Subcutaneous abdominal adipose tissue (tissue), 5 donors: ENCODE results near the gene NOLC1.
A peak's percentile ranks its signal among the peaks of the same experiment; 100 is the strongest.

Experiments used
- H3K27ac ChIP-seq: one replicate; pipeline ENCODE4 v1.7.0; 2013; ENCODE audit warnings: low read depth, mild to moderate bottlenecking, inconsistent platforms, low read length, moderate library complexity
- H3K27me3 ChIP-seq, 5 donors: one replicate each; pipeline ENCODE4 v1.7.0; 2013; ENCODE audit warnings: low read length in 5 of 5, inconsistent platforms in 1 of 5; ENCODE audit not compliant: control insufficient read depth in 5 of 5, insufficient read depth in 4 of 5
- H3K36me3 ChIP-seq, 5 donors: one replicate each; pipeline ENCODE4 v1.7.0; 2013; ENCODE audit warnings: low read length in 5 of 5; ENCODE audit not compliant: control insufficient read depth in 5 of 5, insufficient read depth in 5 of 5
- H3K4me1 ChIP-seq, 5 donors: one replicate each; pipeline ENCODE4 v1.7.0; 2013; ENCODE audit warnings: low read length in 5 of 5, mild to moderate bottlenecking in 3 of 5, moderate library complexity in 1 of 5; ENCODE audit not compliant: control insufficient read depth in 5 of 5, insufficient read depth in 5 of 5
- H3K4me3 ChIP-seq, 5 donors: one replicate each; pipeline ENCODE4 v1.7.0; 2013; ENCODE audit warnings: low read length in 5 of 5, low read depth in 1 of 5
- H3K9ac ChIP-seq, 5 donors: one replicate each; pipeline ENCODE4 v1.7.0; 2013; ENCODE audit warnings: low read length in 5 of 5, mild to moderate bottlenecking in 4 of 5, moderate library complexity in 3 of 5
- H3K9me3 ChIP-seq, 5 donors: one replicate each; pipeline ENCODE4 v1.7.0; 2013; ENCODE audit warnings: low read length in 5 of 5; ENCODE audit not compliant: control insufficient read depth in 5 of 5
- donor health status: healthy.
- donor health status: healthy.
- donor health status: healthy.
- donor health status: healthy.
- donor health status: healthy.

NOLC1 gene

GRCh38 chr10:102198027-102198426 is 45.8 kb downstream of the NOLC1 start:
- Histone ChIP-seq H3K27ac (no peak overlapping the region), H3K4me1 (no peaks in the 10 kb centered on the region), H3K4me3 (no peak overlapping the region), H3K27me3 (no peaks in the 10 kb centered on the region), H3K9ac (no peak overlapping the region), H3K36me3 (no peaks in the 10 kb centered on the region), H3K9me3 (no peaks in the 10 kb centered on the region)

- Histone ChIP-seq H3K4me1 (no peaks in the 10 kb centered on the region), H3K27me3 (no peaks in the 10 kb centered on the region), H3K9me3 (peaks cover 0 to 10% (median 8%) of the 10 kb centered on the region in 5 donors), H3K4me3 (no peak overlapping the region), H3K27ac (no peak overlapping the region), H3K36me3 (no peaks in the 10 kb centered on the region), H3K9ac (no peak overlapping the region)
Observed at GRCh38 chr10:102200751-102201640, 48.8 kb downstream of the NOLC1 start.

GRCh38 chr10:102202386-102202785 is 50.2 kb downstream of the NOLC1 start:
- H3K27ac ChIP-seq, result no peak overlapping the region
- no peak overlapping the region for H3K9ac ChIP-seq
- H3K27me3 ChIP-seq, result no peaks in the 10 kb centered on the region
- no peak overlapping the region for H3K4me3 ChIP-seq
- H3K9me3 ChIP-seq, result peaks cover 0 to 10% (median 8%) of the 10 kb centered on the region in 5 donors
- H3K4me1 ChIP-seq, result peaks cover 0 to 3% (median 0%) of the 10 kb centered on the region in 5 donors
- H3K36me3 ChIP-seq, result no peaks in the 10 kb centered on the region

- Histone ChIP-seq H3K4me3 (peak overlapping the region in 1 of 5 donors; percentile 9), H3K9ac (peak overlapping the region in 3 of 5 donors; percentile 42 to 59 (median 57)), H3K36me3 (no peaks in the 10 kb centered on the region), H3K27me3 (no peaks in the 10 kb centered on the region), H3K9me3 (peaks cover 0 to 10% (median 8%) of the 10 kb centered on the region in 5 donors), H3K4me1 (peaks cover 2 to 23% (median 13%) of the 10 kb centered on the region in 5 donors), H3K27ac (peak overlapping the region; percentile 77)
Observed at GRCh38 chr10:102208311-102209035, 56.3 kb downstream of the NOLC1 start.

GRCh38 chr10:102211615-102212299 is 59.6 kb downstream of the NOLC1 start:
- H3K4me1 ChIP-seq, result peaks cover 2 to 23% (median 13%) of the 10 kb centered on the region in 5 donors
- H3K27me3 ChIP-seq, result no peaks in the 10 kb centered on the region
- no peak overlapping the region for H3K4me3 ChIP-seq
- H3K36me3 ChIP-seq, result no peaks in the 10 kb centered on the region
- H3K9me3 ChIP-seq, result no peaks in the 10 kb centered on the region
- H3K27ac ChIP-seq, result no peak overlapping the region
- H3K9ac ChIP-seq, result no peak overlapping the region
